LHCN-M2 (cell line): ENCODE results near the gene IQCM. TPM values are rescaled to one million over a fixed set of nuclear protein-coding genes. Genes with fewer than 3 reads are reported as not detected.
A peak's percentile ranks its signal among the peaks of the same experiment; 100 is the strongest.
"Not testable (repeated sequence)": the region's sequence is repeated elsewhere in the genome, so short reads cannot be mapped to it uniquely, and the experiment has no call there.

Experiments
- DNase-seq: peaks from one replicate; pipeline ENCODE4 v3.0.0-alpha.2; 2012; ENCODE audit warnings: low read depth
- total RNA-seq: library from RNA; depleted of rRNA; stranded (reverse); fragments of >200 nt; gene quantifications from 2 replicates; pipeline ENCODE4 v1.2.3, GENCODE V29; 2014

The IQCM gene
- total RNA-seq, 1 experiment from 2014 or later = 0.17 TPM

DNA sequence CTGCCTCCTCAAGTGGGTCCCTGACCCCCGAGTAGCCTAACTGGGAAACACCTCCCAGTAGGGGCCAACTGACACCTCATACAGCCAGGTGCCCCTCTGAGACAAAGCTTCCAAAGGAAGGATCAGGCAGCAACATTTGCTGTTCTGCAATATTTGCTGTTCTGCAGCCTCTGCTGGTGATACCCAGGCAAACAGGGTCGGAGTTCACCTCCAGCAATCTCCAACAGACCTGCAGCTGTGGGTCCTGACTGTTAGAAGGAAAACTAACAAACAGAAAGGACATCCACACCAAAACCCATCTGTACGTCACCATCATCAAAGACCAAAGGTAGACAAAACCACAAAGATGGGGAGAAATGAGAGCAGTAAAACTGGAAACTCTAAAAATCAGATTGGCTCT, 347.0 kb downstream of the IQCM start:
- not testable (repeated sequence) for DNase-seq

GRCh38 chr4:149466446-149466845, 349.2 kb downstream of the IQCM start:
- no peak for DNase-seq

- DNase-seq = peak; percentile 81
Measured at GRCh38 chr4:149465955-149466354, 349.7 kb downstream of the IQCM start.

- no peak for DNase-seq
Measured at GRCh38 chr4:149443537-149443936, 372.1 kb downstream of the IQCM start.

- DNase-seq = peak; percentile 83
Measured at GRCh38 chr4:149441338-149441737, 374.3 kb downstream of the IQCM start.

DNA sequence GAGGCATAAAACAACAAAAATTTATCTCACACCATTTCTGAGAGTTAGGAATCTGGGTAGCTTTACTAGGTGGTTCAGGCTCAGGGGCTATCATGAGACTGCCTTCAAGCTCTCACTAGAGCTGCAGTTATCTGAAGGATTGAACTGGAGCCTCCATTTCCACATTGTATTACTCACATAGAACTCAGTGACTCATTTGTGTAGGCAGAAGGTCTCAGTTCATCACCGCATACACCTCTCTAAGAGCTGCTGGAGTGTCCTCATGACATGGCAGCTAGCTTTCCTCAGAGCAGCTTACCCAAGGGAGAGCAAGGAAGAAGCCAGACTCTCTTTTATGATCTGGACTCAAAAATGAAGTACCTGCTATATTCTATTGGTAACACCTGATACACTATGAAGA, 389.2 kb downstream of the IQCM start:
- no peak for DNase-seq

DNA sequence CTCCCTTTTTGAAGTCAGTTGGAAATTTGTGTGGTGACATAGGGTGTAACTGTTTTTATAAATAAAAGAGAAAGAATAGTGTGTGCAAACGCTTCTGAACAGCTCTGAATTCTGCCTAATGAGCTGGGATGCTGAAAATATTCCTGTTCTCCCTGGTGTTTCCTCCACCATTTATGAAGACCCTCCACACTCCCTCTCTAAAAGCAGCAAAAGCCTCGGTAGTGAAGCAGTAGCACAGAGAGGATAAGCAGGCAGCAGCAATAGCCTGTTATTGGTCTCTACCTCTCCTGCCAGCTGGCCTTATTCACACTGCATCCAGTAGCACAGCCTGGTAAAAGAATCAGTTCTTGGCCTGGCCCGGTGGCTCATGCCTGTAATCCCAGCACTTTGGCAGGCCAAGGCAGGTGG, 406.1 kb downstream of the IQCM start:
- peak; percentile 63 for DNase-seq

GRCh38 chr4:149409146-149409545, 406.5 kb downstream of the IQCM start:
- DNase-seq = peak; percentile 99

DNA sequence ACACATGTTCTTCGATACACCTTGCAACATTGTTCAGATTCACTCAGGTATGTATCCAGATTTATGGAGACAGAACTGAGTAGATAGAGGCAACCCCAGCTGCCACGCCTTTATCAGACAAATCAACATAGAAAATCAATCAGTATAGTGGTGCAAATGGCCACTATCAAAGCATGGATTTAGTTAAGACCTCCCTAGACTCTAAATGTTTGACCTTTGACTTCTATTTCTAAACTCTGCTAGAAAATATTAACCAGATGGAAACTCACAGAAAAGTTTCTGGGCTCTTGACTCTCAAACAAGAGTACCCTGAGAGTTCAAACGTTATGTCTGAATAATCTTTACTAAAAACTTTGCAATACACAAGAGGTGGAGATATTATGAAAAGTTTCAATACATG, 411.5 kb downstream of the IQCM start:
- no peak for DNase-seq

- no peak for DNase-seq
Measured at GRCh38 chr4:149403081-149403480, 412.6 kb downstream of the IQCM start.

GRCh38 chr4:149398993-149399392, 416.6 kb downstream of the IQCM start:
- peak; percentile 8 for DNase-seq

- peak; percentile 70 for DNase-seq
Measured at GRCh38 chr4:149370785-149371420, 444.7 kb downstream of the IQCM start.

DNA sequence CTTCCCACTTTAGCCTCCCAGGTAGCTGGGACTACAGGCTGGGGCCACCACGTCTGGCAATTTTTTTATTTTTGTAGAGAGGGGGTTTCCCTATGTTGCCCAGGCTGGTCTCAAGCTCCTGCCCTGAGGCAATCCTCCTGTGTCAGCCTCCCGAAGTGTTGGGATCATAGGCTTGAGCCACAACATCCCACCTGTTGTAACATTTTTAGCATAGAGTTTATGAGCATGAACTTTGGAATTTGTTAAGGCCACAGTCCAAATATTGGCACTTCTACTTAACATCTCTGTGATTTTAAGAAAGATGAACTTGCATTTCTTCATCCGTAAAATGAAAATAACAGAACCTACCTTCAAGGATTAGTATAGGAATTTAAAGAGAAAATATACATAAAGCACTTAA, 445.6 kb downstream of the IQCM start:
- peak; percentile 41 for DNase-seq

DNA sequence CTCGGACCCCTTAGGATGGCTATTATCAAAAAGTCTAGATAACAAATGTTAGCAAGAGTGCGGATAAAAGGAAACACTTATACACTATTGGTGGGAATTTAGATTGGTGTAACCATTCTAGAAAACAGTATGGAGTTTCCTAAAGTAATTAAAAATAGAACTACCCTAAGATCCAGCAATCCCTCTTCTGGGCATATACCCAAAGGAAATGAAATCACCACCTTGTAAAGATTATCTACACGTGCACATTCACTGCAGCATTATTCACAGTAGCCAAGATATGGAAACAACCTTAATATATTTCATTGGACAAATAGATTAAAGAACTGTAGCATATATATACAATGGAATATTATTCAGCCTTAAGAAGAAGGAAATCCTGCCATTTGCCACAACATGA, 462.4 kb downstream of the IQCM start:
- no peak for DNase-seq

DNA sequence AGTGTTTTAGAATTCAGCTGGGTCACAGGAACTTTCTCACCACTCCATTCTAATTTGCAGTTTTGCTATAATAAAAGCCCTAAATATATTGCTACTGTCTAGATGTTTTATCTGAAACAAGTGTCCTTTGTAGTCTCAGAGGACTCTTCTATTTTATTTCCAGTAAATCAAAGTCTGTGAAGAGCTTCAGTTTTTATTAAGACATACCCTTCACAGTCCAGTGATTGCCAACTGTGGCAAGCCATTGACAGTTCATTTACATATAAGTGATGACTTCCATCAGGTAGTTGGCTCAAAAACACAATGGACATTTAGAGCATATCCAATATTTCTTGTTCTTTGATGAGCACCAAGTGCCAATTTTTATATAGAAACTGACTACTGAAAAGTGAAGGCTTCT, 466.1 kb downstream of the IQCM start:
- DNase-seq = no peak

DNA sequence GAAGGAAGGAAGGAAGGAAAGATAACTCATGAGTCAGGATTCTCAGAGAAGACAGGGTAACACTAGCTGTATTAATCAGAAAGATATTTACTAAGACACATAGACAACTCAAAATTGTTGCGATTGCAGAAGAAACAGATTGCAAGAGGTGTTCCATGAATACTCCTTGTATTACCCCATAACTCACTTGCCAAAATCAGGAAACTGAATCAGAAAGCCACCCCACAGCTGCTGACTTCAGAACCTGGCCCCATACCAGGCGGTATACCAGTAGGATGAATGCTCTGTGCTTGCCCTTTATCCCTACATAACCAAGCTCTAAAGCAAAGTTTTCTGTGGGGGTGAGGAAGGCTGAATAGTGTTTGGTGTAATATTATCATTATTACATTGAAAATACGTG, 468.5 kb downstream of the IQCM start:
- peak; percentile 17 for DNase-seq

DNA sequence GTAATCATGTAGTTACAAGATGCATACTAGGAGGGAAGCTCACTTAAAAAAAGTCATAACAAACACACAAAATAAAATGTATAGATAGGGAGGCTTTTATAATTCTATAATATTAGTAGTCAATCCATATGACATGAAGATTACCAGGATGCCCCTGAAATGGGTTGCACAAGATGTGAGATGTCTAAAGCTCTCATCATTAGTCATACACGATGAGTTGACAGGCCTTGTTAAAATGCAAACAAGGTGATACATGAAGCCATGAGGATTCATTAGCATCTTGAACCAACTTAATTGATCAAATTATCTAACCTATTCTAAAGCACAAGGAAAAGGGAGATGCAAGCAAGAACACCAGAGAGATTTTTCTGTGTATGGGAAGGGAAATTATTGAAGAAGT, 470.2 kb downstream of the IQCM start:
- DNase-seq = peak; percentile 44

GRCh38 chr4:149344436-149344835, 471.2 kb downstream of the IQCM start:
- peak; percentile 86 for DNase-seq

GRCh38 chr4:149343614-149344013, 472.0 kb downstream of the IQCM start:
- DNase-seq = no peak

DNA sequence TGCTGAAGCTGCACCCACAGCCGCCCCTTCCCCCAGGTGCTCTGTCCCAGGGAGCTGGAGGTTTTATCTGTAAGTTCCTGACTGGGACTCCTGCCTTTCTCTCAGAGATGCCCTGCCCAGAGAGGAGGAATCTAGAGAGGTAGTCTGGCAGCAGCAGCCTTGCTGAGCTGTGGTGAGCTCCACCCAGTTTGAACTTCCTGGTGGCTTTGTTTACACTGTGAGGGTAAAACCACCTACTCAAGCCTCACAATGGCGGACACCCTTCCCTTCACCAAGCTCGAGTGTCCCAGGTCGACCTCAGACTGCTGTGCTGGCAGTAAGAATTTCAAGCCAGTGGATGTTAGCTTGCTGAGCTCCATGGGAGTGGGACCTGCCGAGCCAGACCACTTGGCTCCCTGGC, 474.5 kb downstream of the IQCM start:
- DNase-seq = not testable (repeated sequence)

DNA sequence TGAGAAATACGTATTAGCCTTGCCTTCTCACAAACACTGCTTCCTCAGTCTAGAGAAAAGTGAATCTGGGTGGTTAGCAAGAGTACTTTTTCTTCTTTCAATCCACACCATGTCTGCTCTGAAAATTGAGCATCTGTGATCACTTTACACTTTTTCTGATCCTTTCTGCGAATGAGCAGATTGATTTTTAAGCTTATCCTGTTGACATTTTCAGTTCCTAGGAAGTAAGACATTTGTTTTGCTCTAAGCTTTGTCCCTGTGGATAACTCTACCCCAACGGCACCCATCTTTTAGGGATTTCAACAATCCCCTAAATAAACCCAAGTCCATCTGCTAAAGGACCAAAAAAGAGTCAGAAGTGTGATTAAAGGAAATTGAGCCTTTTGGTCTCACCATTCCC, 487.5 kb downstream of the IQCM start:
- DNase-seq = no peak

DNA sequence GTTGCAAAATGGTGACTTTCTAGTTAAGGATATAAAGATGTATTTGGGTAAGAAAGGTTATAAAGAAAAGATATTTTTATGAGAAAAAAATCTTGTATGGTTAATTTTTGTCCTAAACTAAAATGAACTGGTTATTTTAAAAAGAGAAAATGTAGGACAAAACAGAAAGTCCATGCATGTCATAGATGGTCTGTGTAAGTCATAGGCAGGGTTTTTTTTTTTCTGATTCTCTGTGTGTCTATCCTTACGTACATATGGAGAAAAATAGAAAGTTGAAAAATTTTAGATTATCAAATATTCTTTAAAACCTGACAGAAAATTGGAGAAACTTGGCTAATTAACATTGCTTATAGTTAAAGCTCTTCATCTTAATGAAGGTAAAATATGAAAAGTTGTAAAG, 493.4 kb downstream of the IQCM start:
- DNase-seq = peak; percentile 23

GRCh38 chr4:149321438-149321837, 494.2 kb downstream of the IQCM start:
- no peak for DNase-seq

GRCh38 chr4:149311076-149311475, 504.6 kb downstream of the IQCM start:
- peak; percentile 29 for DNase-seq
